HG02973 (cell line): Measurements from ENCODE around the gene RPS4Y1.

Experiments used
- ATAC-seq: cut with Tn5 transposase; IDR thresholded peaks from one replicate; pipeline ENCODE4 v1.9.1; 2021; ENCODE audit warnings: moderate library complexity; ENCODE audit not compliant: unreplicated experiment

RPS4Y1 gene

GRCh38 chrY:2874211-2874610, 32.8 kb downstream of the RPS4Y1 start:
- no peak for ATAC-seq

DNA sequence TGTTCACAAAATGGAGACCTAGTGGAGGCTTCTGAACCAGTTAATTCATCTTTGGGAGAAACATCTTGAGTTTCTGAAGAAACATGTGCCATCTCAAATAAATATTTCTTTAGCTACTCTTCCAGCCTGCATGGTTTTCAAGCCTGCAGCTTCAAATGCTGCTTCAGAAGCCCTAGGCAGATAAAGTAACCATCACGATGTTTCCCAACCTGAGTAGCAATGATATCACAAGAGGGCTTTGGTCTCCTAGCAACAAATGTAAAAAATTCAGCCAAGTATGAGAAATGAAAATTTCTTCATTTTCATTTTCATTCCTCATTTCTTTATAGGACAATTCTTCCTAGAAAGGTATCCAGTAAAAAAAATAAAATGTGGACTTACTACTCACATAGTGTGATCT, 42.2 kb downstream of the RPS4Y1 start:
- no peak for ATAC-seq

DNA sequence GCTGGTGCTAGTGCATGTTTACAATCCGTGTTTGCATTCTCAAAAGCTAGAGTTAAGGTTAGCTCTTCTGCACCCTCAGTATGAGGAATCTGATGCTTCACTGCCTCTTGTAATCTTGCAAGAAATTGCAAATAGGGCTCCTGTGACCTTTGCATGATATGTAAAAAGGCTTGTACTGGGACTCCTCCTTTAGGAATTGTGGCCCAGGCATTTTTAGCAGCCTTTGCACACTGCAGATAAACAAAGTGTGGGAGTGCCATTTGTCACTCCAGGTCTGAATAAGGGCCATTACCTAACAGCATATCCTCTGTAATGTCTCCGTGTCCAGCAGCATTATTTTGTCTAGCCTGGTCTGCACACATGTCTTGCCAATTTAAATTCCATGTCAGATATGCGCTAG, 44.5 kb downstream of the RPS4Y1 start:
- no peak for ATAC-seq

DNA sequence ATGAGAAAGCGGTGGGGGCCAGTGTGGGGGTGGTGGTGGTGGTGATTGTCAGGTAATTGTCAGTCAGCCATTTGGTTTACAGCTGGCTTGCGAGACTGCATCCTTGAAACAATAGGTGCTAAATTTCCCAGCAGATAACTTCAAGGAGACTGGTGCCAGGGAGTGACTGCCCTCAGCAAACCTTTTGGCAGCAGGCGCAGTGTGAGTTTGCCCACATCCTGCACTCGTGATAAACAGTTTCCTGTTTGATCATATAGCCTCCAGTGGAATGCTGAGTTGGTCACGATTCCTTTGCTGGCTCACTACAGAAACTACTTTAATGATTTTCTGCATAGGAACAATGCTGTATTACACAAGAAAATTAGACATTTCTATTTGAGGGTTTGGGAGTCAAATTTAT, 46.0 kb downstream of the RPS4Y1 start:
- ATAC-seq: peak; percentile 17

DNA sequence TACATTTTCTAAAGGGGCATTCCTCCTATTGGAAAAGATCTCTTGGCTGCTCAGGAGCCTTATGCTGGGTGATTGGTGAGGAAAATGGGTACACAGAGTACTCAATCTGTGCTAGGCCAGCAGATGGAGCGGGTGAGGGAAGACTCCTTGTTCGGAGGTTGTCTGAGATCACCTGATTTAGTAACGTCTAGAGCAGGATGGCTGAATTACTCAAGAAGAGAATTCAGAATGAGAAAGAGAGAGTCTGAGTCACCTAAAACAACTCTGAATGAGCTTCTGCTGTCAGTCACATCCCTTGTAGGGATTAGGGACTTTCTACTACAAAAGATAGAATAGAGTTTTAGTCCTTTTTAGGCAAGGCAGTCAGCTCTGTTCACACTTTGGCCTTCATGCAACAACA, 46.6 kb downstream of the RPS4Y1 start:
- peak; percentile 84 for ATAC-seq

DNA sequence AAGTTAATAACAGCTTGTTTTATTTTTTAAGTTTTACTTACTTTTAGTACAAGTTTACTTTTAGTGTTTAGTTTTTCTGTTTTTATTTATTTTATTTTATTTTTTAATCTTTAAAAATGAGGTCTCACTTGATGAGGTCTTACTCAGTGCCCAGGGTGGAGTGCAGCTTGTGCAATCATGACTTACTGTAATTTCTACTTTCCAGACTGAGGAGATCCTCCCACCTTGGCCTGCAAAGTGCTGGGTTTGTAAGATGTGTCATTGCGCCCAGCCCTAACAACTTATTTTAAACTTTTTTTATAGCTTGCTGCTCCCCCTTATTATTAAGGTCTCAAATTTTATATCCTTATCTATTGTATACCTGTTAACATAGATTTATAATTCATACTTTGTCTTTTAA, 52.1 kb downstream of the RPS4Y1 start:
- no peak for ATAC-seq

GRCh38 chrY:2896050-2896449, 54.6 kb downstream of the RPS4Y1 start:
- ATAC-seq: no peak

DNA sequence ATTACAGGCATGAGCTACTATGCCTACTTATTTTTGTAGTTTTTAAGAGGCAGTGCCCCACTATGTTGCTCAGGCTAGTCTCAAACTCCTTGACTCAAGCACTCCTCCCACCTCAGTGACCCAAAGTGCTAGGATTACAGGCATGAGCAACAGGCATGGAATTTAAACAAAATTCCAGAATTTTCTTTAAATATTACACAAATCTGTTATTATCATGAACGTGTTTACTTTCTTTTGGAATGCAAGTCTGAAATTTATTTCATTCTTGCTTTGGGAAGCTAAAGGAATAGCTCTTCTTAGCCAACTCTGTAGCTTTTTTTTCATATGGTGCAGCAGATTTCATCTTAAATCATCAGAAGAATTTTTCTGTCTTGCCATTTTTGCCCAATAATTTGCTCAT, 66.0 kb downstream of the RPS4Y1 start:
- no peak for ATAC-seq

GRCh38 chrY:2913066-2913815, 71.8 kb downstream of the RPS4Y1 start:
- ATAC-seq: no peak
